T-helper 17 cell (primary cell): ENCODE data around the gene TERB1. TPM values are rescaled to one million over a fixed set of nuclear protein-coding genes. Genes with fewer than 3 reads are reported as not detected.

Experiments
- ATAC-seq: fragments of 150-1000 bp; cut with Tn5 transposase; 2 replicates; pipeline ENCODE4 v1.10.0; 2021; ENCODE audit warnings: mild to moderate bottlenecking, moderate library complexity
- DNase-seq, 3 donors: peaks; one replicate each; pipeline versions ENCODE4 v3.0.0 to v3.0.0-alpha.2; 2020 to 2021
- H3K9me3 ChIP-seq: one replicate; pipeline ENCODE4 v1.7.0; 2013; ENCODE audit warnings: low read length, mild to moderate bottlenecking; ENCODE audit not compliant: control insufficient read depth, poor library complexity, severe bottlenecking
- H3K27ac Mint-ChIP-seq: one replicate; pipeline ENCODE4 v1.8.0; 2022; ENCODE audit warnings: mild to moderate bottlenecking, moderate library complexity, mixed read lengths
- H3K27me3 Mint-ChIP-seq: one replicate; pipeline ENCODE4 v1.8.0; 2022; ENCODE audit warnings: mixed read lengths
- H3K36me3 Mint-ChIP-seq: one replicate; pipeline ENCODE4 v1.8.0; 2022; ENCODE audit warnings: low read depth, mixed read lengths
- H3K4me1 Mint-ChIP-seq: one replicate; pipeline ENCODE4 v1.8.0; 2022; ENCODE audit warnings: mild to moderate bottlenecking, mixed read lengths
- H3K4me3 Mint-ChIP-seq: one replicate; pipeline ENCODE4 v1.8.0; 2022; ENCODE audit warnings: mild to moderate bottlenecking, moderate library complexity, mixed read lengths
- total RNA-seq, 4 donors: library from RNA in 2 of 4; stranded (reverse) in 2 of 4; gene quantifications; one replicate each; pipeline ENCODE4 v1.2.3 and lab custom pipeline; 2022 to 2026

TERB1 gene
- total RNA-seq, 2 donors from 2014 or later = 0.40 TPM; not detected in 1

DNA sequence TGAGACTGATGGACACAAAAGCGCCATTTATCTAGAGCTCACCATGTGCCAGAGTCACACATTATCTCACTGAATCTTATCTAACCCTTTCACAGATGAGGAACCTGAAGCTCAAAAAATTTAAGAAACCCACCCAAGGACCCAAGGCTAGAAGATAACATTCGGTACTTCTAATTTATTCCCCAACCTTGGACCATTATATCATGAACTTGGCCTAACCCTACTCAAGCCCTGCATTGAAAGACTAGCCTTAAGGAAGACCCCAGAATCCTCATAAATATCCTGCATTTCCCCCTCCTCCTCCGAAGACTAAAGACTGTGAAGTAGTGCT lies 49.4 kb downstream of the TERB1 start:
- DNase-seq = no peak
- peaks cover 11% of the 10 kb centered on the region for H3K27me3 Mint-ChIP-seq
- peak overlapping the region; percentile 92 for H3K4me3 Mint-ChIP-seq
- H3K4me1 Mint-ChIP-seq = peaks cover 25% of the 10 kb centered on the region
- H3K9me3 ChIP-seq = no peaks in the 10 kb centered on the region
- H3K36me3 Mint-ChIP-seq = peaks cover 4% of the 10 kb centered on the region
- ATAC-seq = no peak
- H3K27ac Mint-ChIP-seq = peak overlapping the region; percentile 94

DNA sequence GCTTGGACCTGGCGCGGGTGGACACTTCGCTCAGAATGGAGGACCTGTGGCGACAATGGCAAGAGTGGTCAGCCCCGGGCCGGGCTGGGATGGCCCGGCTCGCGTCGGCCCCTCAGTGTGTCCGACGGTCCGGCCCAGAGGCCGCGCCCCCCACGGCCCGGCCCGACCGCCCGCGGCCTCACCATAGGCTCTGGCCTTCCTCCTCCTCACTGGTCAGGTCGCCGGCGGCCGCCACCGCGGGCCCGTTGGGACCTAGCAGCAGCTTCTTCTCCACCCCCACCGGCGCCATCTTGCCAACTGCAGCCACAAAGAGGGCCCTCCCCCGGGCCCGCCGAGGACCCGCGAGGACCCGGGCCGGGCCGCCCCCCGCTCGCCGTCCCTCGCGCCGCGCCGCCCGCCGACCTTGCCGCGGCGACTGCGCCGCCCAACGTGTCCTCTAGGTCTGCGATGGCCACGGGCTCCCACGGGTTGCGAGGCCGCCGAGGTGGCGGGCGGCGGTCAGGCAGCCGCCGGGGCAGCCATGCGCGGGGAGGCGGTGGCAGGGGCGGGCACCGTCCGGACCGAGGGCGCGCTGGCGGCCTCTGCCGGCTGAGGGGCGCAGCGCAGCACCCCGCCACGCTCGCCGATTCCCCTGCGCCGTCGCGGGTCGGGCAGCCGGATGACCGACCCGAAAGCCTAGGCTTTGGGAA lies 49.9 kb downstream of the TERB1 start, which contains the start of gene DYNC1LI2:
Gene DYNC1LI2 (minus strand): TSS at position 307 of the 689 bp plus-strand sequence. CDS start 18 bp downstream, at position 289.
- Mint-ChIP-seq H3K4me1 (peaks cover 27% of the 10 kb centered on the region), H3K4me3 (peak within 1 kb of the TSS; percentile 92), H3K27me3 (peaks cover 11% of the 10 kb centered on the region), H3K27ac (peak within 1 kb of the TSS; percentile 94), H3K36me3 (peaks cover 4% of the 10 kb centered on the region)
- DNase-seq (peak; percentile 72 to 80 (median 78)), ATAC-seq (peak; percentile 96)
- H3K9me3 ChIP-seq = no peaks in the 10 kb centered on the region

DNA sequence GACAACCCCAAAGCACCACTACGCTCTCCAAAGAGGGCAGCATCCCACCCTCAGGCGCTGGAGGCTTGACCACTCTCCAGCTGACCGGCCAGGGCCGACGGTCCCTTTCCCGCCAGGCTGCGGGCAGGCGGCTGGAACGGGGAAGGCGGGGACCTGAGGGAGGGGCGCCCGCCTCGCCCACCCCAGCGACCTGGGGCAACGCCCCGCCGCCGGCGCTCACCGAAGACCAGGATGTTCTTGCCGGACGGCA lies 50.4 kb downstream of the TERB1 start:
- H3K27me3 Mint-ChIP-seq = peaks cover 11% of the 10 kb centered on the region
- no peak for ATAC-seq
- DNase-seq = peak in 1 of 3 donors; percentile 19
- peaks cover 4% of the 10 kb centered on the region for H3K36me3 Mint-ChIP-seq
- peak overlapping the region; percentile 94 for H3K27ac Mint-ChIP-seq
- H3K4me1 Mint-ChIP-seq = peaks cover 30% of the 10 kb centered on the region
- peak overlapping the region; percentile 90 for H3K4me3 Mint-ChIP-seq
- no peaks in the 10 kb centered on the region for H3K9me3 ChIP-seq

DNA sequence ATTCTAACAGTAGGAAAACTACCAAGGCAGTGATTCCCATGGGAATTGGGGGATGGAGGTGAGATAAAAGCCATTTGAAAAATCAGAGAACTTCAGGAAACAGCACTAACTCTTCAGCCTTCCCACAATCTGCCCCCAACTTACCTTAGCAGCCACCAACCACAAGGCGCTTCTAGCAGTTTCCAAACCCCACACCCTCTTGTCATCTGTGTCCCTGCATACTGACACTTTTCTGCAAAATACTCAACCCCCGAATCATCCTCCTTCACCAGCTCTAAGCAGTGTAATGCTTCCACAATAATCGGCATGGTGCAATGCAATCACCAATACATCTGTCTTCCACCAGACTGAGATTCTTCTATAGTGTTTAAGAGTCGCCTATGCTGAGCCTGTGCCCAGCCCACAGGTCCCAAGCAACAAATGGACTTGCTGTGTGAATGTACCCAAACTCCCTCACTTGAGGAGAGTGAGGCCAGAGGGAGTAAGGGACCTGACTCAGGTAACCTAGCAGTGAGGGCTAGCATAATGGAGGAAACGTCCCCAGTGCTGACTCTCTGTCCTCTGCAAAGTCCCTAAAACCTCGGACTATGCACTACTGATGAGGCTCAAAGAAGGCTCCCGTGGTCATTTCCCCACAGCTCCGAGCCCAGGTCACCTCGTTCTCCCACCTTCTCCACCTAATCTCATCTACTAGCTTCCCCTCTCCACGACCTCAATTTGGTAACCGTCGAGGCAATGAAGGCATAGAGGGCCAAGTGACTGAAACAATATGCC lies 50.9 kb downstream of the TERB1 start:
- ATAC-seq (no peak), DNase-seq (no peak)
- no peaks in the 10 kb centered on the region for H3K9me3 ChIP-seq
- peaks cover 4% of the 10 kb centered on the region for H3K36me3 Mint-ChIP-seq
- H3K27me3 Mint-ChIP-seq = peaks cover 11% of the 10 kb centered on the region
- H3K27ac Mint-ChIP-seq = peak overlapping the region; percentile 94
- H3K4me1 Mint-ChIP-seq = peaks cover 31% of the 10 kb centered on the region
- peak overlapping the region; percentile 90 for H3K4me3 Mint-ChIP-seq

DNA sequence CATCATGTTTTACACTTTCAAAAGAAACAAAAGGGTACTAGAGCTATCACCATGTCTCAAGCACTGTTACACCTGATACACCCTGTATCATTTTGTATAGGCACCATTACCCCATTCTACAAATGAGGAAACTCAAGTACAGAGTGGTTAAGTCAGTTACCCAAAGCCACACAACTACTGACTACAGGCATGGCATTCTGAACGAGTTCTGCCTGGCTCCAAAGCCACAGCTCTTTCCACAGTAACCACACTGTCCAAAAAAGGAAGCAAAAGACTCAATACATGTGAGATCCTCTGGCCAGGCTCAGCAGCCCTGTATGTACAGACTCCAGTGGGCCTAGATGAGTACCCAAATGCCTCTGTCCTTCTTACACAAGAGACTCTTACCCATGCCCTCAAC lies 54.7 kb downstream of the TERB1 start:
- H3K9me3 ChIP-seq = no peaks in the 10 kb centered on the region
- Mint-ChIP-seq H3K4me1 (peaks cover 34% of the 10 kb centered on the region), H3K27me3 (no peaks in the 10 kb centered on the region), H3K4me3 (no peak overlapping the region), H3K36me3 (peaks cover 4% of the 10 kb centered on the region), H3K27ac (peak overlapping the region; percentile 6)
- ATAC-seq (no peak), DNase-seq (no peak)

DNA sequence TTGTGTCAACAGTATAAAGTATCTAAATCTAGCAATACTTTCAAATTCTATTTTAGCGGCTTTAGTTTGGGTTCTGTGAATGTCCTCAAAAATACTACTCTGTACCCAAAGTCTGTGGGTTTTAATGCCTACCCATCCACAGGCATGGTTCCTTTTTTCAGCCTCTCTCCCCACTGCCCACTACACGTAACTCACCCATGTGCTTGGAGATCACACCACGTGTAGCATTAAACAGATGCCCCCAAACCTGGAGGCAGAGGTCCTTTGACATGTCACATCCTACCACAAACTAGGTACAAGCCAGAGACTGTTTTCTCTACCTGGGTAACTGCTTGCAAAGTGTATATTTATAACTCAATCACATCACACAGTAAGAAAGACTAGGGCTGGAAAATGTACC lies 55.3 kb downstream of the TERB1 start:
- ATAC-seq (no peak), DNase-seq (no peak)
- H3K4me3 Mint-ChIP-seq = no peak overlapping the region
- H3K27me3 Mint-ChIP-seq = no peaks in the 10 kb centered on the region
- H3K4me1 Mint-ChIP-seq = peaks cover 36% of the 10 kb centered on the region
- no peak overlapping the region for H3K27ac Mint-ChIP-seq
- H3K9me3 ChIP-seq = no peaks in the 10 kb centered on the region
- peaks cover 4% of the 10 kb centered on the region for H3K36me3 Mint-ChIP-seq

DNA sequence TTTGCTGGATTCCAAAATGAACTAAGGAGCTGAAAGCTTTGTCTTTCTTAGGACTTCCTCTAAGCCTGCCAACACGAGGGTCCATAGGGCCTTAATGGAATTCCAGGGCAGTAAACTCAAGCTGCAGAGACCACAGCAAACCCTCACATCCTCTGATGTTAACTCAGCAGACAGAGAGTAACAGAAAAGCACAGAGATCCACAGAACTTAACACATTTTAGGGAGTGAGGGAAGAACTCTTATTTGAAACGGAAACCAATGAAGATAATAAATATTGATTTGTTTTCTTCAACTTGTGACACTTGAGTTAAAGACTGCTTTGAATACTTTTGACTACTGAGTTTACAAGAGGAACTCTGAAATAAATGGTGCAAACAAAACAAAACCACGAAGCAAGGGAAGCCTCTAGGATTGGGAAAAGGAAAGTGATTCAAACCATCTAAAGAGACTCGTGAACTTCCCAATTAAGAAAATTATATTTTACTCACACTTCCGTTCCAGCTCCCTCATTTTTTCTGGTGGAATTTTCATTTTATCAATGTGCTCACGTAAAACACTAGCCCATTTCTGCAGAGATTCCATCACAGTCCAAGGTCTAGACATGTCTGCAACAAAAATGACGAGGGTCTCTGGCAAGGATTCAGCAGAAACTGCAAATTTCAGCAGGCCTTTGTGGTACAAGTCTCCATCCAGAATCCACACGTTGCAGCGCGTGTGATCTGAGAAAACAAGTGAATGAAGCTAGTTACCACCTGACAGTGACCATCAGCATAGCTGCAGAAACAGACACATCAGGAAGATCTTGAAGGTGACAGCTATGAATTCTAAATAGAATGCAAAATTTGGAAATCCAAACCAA lies 59.2 kb downstream of the TERB1 start:
- no peaks in the 10 kb centered on the region for H3K9me3 ChIP-seq
- Mint-ChIP-seq H3K4me3 (no peak overlapping the region), H3K36me3 (no peaks in the 10 kb centered on the region), H3K4me1 (peaks cover 25% of the 10 kb centered on the region), H3K27me3 (no peaks in the 10 kb centered on the region), H3K27ac (no peak overlapping the region)
- ATAC-seq (no peak), DNase-seq (no peak)

DNA sequence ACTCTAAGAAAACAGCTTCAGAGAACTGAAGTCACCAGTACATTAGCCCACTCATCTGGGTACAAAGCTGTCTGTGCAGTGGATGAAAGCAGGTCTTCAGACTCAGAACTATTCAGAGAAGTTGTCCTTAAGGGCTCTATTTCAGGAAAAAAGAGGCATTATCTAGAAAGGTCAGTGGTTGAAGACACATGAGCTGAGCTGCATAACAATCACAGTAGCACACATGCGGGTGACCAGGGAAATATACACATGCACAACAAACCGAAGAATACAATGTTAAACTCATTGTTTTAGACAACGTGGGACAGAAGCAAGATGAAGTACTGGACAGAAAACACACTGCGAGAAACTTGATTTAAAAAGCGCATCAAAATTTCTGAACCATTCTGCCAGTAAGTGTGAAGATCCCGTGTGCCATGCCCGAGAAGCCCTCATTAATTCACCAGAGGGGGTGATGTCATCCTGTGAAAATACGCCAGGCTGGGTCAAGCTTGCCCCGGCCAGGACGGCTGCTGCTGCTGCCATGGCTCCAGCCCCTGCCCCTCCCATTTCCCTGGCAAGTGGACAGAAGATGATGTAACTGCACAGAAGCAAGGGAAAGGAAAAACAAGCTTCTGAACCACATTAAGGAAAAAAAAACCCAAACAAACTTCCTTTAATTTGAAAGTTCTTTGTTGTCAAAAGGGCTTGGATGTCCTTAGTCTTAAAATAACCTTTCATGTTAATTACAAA lies 60.0 kb downstream of the TERB1 start:
- ATAC-seq (no peak), DNase-seq (no peak)
- H3K4me3 Mint-ChIP-seq = no peak overlapping the region
- H3K27me3 Mint-ChIP-seq = no peaks in the 10 kb centered on the region
- peaks cover 23% of the 10 kb centered on the region for H3K4me1 Mint-ChIP-seq
- H3K9me3 ChIP-seq = no peaks in the 10 kb centered on the region
- peak overlapping the region; percentile 83 for H3K27ac Mint-ChIP-seq
- H3K36me3 Mint-ChIP-seq = no peaks in the 10 kb centered on the region

DNA sequence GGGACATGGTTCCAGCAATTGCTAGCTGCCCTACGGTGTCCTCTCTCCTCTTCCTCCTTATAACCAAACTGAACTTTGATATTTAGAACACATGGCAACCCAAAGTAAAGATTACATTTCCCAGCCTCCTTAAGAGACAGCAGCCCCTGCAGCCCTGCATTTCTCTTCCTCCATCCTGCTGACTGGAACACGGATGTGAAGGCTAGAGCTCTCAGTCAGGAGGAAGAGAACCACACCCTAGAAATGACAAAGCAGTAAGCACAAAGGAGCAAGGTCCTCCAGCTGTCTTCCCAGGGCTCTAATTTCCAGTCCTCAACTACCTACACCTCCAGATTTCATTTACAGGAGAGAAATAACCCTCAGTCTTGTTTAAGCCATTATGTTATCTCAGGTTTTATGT lies 60.9 kb downstream of the TERB1 start:
- no peak for DNase-seq
- Mint-ChIP-seq H3K27me3 (no peaks in the 10 kb centered on the region), H3K4me3 (no peak overlapping the region), H3K27ac (peak overlapping the region; percentile 83), H3K4me1 (peaks cover 19% of the 10 kb centered on the region), H3K36me3 (no peaks in the 10 kb centered on the region)
- H3K9me3 ChIP-seq = no peaks in the 10 kb centered on the region
- no peak for ATAC-seq

DNA sequence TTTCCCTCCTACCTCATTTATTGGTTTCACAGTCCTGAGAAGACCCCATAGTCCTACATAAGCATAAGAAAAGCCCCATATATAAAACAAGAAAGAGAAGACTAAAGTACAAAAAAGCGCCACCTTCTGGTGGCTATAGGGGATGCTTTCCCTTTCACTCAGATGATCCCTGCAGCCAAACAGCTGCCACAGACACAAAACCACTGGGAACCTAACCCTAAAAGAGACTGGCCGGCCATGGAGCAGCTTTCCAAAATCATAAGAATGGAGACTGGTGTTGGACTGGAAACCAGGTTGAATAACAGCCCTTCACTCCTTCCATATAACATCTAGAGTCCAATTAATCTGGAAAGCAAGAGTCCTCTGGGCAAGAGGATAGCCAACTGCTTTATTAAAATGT lies 61.4 kb downstream of the TERB1 start:
- H3K9me3 ChIP-seq = no peaks in the 10 kb centered on the region
- peak; percentile 63 for ATAC-seq
- Mint-ChIP-seq H3K27ac (peak overlapping the region; percentile 83), H3K36me3 (no peaks in the 10 kb centered on the region), H3K4me3 (no peak overlapping the region), H3K4me1 (peaks cover 19% of the 10 kb centered on the region), H3K27me3 (no peaks in the 10 kb centered on the region)
- no peak for DNase-seq

DNA sequence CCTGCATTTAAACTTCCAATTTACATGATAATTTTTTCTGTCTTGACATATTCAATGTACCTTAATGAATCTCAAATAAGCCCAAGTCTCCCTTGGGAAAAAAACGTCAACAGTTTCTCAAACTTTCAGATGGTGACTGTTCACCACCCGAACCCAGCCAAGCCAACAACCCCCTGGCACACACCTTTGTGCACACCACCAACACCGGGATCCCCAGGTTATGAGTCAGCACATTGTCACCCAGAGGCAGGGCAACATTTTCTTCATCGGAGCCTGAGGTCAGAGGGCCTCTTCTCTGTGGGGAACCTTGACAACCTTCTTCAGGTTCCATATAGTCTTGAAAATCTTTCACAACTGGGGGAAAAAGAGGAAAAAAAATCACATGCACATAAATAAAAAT lies 65.5 kb downstream of the TERB1 start:
- no peaks in the 10 kb centered on the region for H3K9me3 ChIP-seq
- ATAC-seq = no peak
- no peak for DNase-seq
- Mint-ChIP-seq H3K27me3 (no peaks in the 10 kb centered on the region), H3K4me1 (peaks cover 13% of the 10 kb centered on the region), H3K4me3 (no peak overlapping the region), H3K27ac (no peak overlapping the region), H3K36me3 (peaks cover 4% of the 10 kb centered on the region)

DNA sequence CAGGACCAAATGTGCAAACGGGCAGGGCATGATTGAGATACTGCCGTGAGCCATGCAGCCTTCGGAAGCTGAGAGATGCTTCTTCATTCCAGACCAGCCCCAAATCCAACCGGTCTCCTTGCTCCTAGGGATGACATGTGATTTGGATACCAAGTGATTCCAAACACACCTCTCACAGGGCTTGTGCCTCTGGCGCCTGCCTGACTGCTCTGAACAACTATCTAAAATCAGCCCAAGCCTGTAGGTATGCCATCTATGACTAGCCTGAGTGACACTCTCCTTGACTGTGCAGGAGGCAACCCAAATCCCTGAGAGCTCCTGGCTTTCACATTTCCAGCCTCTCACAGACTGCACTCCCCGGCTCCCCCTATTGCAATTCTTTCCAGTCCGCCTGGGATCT lies 70.3 kb downstream of the TERB1 start:
- no peak for ATAC-seq
- peaks cover 11% of the 10 kb centered on the region for H3K4me1 Mint-ChIP-seq
- no peak for DNase-seq
- no peaks in the 10 kb centered on the region for H3K9me3 ChIP-seq
- H3K27ac Mint-ChIP-seq = peak overlapping the region; percentile 56
- no peak overlapping the region for H3K4me3 Mint-ChIP-seq
- H3K27me3 Mint-ChIP-seq = no peaks in the 10 kb centered on the region
- H3K36me3 Mint-ChIP-seq = peaks cover 8% of the 10 kb centered on the region

DNA sequence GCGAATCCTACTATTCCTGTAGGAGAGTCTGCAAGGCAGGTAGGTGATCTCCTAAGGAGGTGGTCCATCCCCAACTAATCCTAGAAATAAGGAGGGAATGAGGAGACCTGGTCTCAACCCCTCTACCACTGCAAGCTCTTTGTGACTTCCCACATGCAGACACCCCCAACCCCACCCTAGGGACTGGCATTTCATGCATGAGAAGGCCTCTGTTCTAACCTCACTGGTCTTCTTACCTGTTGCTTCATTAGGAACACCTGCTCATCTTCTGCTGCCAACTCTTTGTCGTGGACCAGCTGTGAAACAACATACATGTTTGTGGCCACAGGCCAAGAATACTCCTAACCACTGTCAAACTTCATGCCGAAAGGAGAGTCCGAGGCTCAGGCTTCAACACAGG lies 72.6 kb downstream of the TERB1 start:
- no peak for ATAC-seq
- Mint-ChIP-seq H3K27me3 (no peaks in the 10 kb centered on the region), H3K4me3 (no peak overlapping the region), H3K27ac (no peak overlapping the region), H3K36me3 (peaks cover 6% of the 10 kb centered on the region), H3K4me1 (peaks cover 11% of the 10 kb centered on the region)
- no peak for DNase-seq
- H3K9me3 ChIP-seq = no peaks in the 10 kb centered on the region
